ENCODE data around the gene PTPN2.
A peak's percentile ranks its signal among the peaks of the same experiment; 100 is the strongest.
"Not testable (repeated sequence)": the region's sequence is repeated elsewhere in the genome, so short reads cannot be mapped to it uniquely, and the experiment has no call there.

Gene PTPN2

GRCh38 chr18:12883684-12884405 is at the start of gene PTPN2:
Gene PTPN2, minus strand, starts transcription at chr18:12884237. Its CDS starts 96 bp downstream, at chr18:12884141.
- peak; percentile 95 for DNase-seq (ENCODE audit: low read depth)

DNA sequence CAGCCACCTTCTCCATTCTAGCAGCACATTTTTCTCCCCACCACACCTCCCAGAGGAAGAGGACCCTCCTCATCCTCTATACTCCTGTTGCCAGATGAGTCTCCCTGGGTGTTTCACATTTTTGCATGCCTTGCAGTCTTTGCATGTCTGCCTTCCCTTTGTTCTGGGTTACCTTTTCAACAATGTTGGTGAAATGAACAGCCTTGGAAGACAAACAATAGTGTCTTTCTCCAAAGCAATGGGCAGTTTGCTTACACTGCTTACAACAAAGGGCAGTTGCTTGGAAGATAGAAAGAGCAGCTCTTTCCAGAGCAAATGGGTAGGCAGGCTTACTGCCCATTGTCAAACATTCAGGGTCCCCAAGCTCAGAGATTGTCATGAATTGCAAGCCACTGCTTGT is 49.3 kb upstream of the PTPN2 start:
- no peak for DNase-seq (ENCODE audit: low read depth)

DNA sequence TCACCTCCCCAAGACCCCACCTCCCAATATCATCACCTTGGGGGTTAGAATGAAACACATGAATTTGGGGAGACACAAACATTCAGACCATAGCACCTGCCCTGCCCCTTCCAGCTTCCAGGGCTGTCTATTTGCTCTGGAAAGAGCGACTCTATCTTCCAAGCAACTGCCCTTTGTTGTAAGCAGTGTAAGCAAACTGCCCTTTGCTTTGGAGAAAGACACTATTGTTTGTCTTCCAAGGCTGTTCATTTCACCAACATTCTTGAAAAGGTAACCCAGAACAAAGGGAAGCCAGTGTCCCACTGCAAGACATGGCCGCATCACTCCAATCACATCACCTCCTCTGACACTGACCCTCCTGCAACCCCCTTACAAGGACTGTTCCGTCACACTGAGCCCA is 46.9 kb upstream of the PTPN2 start:
- DNase-seq (ENCODE audit: low read depth) = no peak

DNA sequence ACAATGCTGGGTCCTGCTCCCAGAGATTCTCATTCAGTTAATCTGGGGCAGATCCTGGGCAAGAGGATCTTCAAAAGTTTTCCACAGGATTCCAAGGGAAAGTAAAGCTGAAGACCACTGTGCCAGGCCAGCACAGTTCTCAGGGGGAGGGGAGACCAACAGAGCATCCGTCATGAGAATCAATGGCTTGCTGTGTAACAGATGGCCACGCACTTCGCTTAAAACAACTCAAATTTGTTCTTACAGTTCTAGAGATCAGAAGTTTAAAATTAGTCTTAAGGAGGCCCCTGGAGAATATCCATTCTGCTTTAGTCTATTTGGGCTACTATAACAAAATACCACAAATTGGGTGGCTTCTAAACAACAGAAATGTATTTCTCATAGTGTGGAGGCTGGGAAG is 46.3 kb upstream of the PTPN2 start:
- no peak for DNase-seq (ENCODE audit: low read depth)

GRCh38 chr18:12929477-12930083 is 45.5 kb upstream of the PTPN2 start:
- DNase-seq (ENCODE audit: low read depth) = no peak

GRCh38 chr18:12928641-12929040 is 44.6 kb upstream of the PTPN2 start:
- DNase-seq (ENCODE audit: low read depth) = no peak

DNA sequence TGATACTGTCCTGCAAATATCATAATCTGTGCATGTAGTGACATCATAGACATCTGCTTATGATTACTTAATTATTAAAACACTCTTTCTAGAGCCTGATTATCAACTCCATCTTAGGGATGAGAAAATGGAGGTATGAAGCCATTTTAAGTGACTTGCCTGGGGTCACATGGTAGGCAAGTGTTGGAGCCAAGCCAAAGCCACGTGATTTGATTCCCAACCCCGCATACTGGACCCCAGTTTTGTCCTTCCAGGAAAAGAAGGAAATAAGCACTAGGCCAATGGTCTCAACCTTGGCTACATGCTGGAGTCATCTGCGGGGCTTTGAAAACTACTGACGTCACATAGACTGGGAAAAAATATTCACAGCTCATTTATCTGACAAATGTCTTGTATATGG is 44.2 kb upstream of the PTPN2 start:
- no peak for DNase-seq (ENCODE audit: low read depth)

DNA sequence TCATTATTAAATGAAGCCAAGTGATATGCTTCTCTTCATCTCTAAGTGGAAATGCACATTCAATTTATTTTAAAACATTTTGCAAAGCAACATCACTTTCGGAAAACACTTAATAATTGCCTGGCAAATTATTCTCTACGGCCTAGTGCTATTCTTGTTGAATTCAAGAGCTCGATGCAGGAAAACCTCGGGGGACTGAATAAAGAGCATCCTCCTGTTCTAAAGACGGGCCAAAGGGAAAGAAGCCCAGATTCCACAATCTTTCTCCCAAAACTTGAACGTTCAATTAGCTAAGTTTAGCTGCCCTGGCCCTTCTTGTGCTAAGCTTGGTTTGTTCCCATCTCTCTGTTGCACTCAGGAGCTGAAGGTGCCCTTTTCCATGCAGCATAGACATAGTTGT is 40.6 kb upstream of the PTPN2 start:
- DNase-seq (ENCODE audit: low read depth) = no peak

GRCh38 chr18:12922266-12922665 is 38.2 kb upstream of the PTPN2 start:
- no peak for DNase-seq (ENCODE audit: low read depth)

DNA sequence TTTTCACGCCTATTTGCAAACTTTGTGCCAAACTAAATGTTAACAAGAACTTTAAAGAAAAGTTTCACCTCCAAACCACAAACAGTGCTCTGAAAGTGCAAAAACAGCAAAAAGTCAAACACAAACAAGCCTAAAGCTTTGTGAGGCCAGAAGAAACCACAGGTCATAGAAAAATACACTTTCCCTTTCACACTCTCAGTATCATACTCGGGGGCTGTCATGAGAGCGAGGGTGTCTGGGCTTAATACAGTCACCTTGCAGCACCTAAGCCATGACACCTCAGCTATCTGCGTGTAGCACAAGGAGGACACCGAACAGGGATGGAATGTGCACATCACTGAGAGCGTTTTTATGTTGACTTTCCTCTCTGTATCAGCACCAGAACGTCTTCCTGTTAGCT is 37.1 kb upstream of the PTPN2 start:
- no peak for DNase-seq (ENCODE audit: low read depth)

GRCh38 chr18:12911929-12912703 is 28.1 kb upstream of the PTPN2 start:
- DNase-seq (ENCODE audit: low read depth) = no peak

DNA sequence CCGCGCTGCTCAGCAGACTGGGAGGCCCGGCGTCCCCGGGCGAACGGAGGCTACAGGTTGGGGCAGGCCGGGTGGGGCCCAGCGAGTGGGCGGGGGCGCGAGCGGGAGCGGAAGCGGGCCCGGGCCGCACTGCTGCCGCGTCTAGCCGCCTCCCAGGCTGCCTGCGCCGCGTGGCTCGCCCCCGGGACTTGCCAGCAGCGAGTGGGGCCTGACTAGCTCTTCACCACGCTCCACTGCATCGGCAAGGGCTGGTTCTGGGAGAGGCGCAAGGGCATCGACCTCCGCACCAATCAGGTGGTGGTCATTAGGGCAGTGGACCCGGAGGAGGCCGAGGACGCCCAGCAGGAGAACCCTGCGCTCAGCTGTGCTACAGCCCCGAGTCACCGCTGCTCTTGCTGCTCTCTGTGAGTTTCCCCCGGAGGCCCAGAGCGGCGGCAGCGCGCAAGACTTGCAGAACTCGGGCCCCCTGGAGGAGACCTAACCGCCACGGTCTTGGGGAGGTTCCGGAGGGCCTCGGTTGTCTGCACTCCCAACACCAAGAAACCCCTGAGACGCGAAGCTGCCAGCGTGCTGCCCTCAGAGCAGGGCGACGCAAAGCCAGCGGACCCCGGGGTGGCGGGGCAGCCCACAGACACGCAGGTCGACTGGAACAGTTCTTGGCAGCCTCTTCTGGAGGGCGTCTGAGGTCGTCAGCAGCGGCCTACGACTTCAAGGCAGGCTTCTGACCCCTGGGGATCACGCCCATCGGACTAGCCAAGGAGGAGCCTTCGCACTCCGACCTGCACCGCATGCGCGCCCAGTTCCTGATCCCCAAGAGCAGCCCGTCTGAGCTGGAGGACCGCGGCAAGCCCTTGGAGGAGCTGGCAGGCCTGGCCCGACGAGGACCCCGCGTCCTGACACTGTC is 27.2 kb upstream of the PTPN2 start:
- no peak for DNase-seq (ENCODE audit: low read depth)

DNA sequence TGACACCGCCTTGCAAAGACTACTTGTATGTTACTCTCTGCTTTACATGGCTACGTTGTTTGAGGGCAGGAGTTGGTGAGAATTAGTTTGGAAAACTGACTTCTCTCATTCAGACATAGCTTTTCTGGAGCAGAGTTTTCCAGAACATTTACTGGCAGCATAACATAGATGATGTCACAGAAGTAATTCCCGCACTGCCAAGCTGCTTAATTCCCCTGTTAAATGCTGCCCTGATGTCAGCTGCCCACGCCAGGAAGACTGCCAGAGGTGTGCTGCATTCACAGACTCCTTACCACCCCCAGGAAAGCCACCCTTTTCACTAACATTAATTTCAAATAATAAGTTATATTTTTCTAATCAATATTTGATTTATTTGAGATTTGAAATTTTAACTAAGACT is 24.7 kb upstream of the PTPN2 start:
- no peak for DNase-seq (ENCODE audit: low read depth)

DNA sequence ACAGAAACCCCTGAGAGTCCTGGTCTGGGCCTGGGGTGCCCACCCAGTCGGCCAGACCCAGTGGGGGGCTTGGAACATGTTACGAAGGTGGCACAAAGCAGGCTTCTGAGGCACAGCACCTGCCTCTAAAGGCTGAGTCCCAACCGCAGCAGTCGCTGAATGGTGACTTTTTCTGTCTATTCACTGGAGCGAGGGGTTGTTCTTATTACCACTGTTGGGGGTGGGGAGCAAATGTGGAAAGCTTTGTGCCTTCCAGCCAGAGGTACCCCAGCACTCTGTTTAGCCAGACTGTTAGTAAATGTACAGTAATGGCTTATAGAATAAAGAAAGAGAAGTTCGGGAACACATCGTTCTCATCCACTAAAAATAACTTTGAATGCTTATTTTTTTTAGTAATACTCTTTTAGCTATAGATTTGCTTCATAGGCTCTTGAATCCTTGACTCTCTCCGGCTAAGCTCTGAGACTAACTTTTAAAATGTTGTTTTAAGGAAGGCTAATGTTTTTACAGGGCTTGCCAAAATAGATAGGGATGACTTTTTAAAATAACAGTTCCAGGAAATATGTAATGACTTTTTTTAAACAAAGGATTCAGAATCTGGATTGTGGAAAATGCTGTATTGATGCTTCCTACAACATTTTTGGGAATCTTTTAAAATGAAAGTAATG is 23.4 kb upstream of the PTPN2 start:
- DNase-seq (ENCODE audit: low read depth) = peak; percentile 21

- DNase-seq (ENCODE audit: low read depth) = no peak
These were observed 22.7 kb upstream of the PTPN2 start for GRCh38 chr18:12906773-12907172.

GRCh38 chr18:12906119-12906518 is 22.1 kb upstream of the PTPN2 start:
- DNase-seq (ENCODE audit: low read depth) = no peak

- DNase-seq (ENCODE audit: low read depth) = no peak
These were observed 20.0 kb upstream of the PTPN2 start for GRCh38 chr18:12904012-12904516.

- not testable (repeated sequence) for DNase-seq (ENCODE audit: low read depth)
These were observed 17.2 kb upstream of the PTPN2 start for GRCh38 chr18:12901208-12901607.

- DNase-seq (ENCODE audit: low read depth) = not testable (repeated sequence)
These were observed 12.8 kb upstream of the PTPN2 start for GRCh38 chr18:12896784-12897333.

- no peak for DNase-seq (ENCODE audit: low read depth)
These were observed 11.6 kb upstream of the PTPN2 start for GRCh38 chr18:12895626-12896025.

DNA sequence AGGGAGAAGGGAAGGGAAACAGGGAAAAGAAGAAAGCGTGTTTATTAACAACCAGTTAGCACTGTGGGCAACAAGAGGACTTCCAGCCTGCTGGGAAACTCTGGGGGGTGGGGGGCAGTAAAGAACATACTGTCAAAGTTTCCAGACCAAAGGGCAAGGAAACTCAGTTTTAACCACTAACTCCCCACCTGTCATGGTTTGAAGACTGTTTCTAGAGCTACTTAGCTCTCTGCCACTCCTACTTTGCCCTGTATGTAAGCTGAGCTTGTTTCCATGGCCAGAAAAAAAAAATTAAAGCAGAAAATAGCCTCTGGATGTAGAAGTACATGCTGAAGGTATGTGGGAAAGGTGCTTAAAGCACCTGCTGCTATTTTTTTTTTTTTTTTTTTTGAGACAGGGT is 11.0 kb upstream of the PTPN2 start:
- DNase-seq (ENCODE audit: low read depth) = no peak
